Small intestine (tissue), 7 donors: ENCODE results near the gene ROS1. TPM values are rescaled to one million over a fixed set of nuclear protein-coding genes. Genes with fewer than 3 reads are reported as not detected.
"Not testable (repeated sequence)": the region's sequence is repeated elsewhere in the genome, so short reads cannot be mapped to it uniquely, and the experiment has no call there.

Source experiments
- DNase-seq, 2 donors: peaks; one replicate each; pipeline versions ENCODE4 v3.0.0 to v3.0.0-alpha.2; 2013
- FAIRE-seq: peaks from 2 replicates; lab custom pipeline; 2012; peaks lifted over from hg19 to GRCh38; lab: Jason Lieb, UNC
- H3K27ac ChIP-seq, 3 donors: one replicate each; pipeline ENCODE4 v1.5.1; 2013; ENCODE audit warnings: low read length in 2 of 3, mild to moderate bottlenecking in 2 of 3, control low read depth in 1 of 3, inconsistent platforms in 1 of 3, low read depth in 1 of 3, moderate library complexity in 1 of 3
- H3K27me3 ChIP-seq, 3 donors: one replicate each; pipeline ENCODE4 v1.6.1; 2013; ENCODE audit warnings: low read length in 3 of 3, inconsistent platforms in 1 of 3; ENCODE audit not compliant: control insufficient read depth in 3 of 3, insufficient read depth in 3 of 3
- H3K36me3 ChIP-seq, 3 donors: one replicate each; pipeline ENCODE4 v1.6.1; 2013; ENCODE audit warnings: low read length in 3 of 3, inconsistent platforms in 1 of 3, low read depth in 1 of 3, mild to moderate bottlenecking in 1 of 3, moderate library complexity in 1 of 3; ENCODE audit not compliant: control insufficient read depth in 3 of 3, insufficient read depth in 2 of 3
- H3K4me1 ChIP-seq, 3 donors: one replicate each; pipeline ENCODE4 v1.6.1; 2013; ENCODE audit warnings: low read length in 2 of 3, inconsistent platforms in 1 of 3, low read depth in 1 of 3, mild to moderate bottlenecking in 1 of 3, moderate library complexity in 1 of 3; ENCODE audit not compliant: control insufficient read depth in 3 of 3, insufficient read depth in 2 of 3
- H3K4me3 ChIP-seq, 3 donors: one replicate each; pipeline ENCODE4 v1.5.1; 2013; ENCODE audit warnings: low read length in 3 of 3, control low read depth in 1 of 3, inconsistent platforms in 1 of 3, low read depth in 1 of 3, mild to moderate bottlenecking in 1 of 3, moderate library complexity in 1 of 3
- H3K9me3 ChIP-seq, 2 donors: one replicate each; pipeline ENCODE4 v1.6.1; 2013; ENCODE audit warnings: low read depth in 1 of 2, low read length in 1 of 2; ENCODE audit not compliant: control insufficient read depth in 2 of 2, insufficient read depth in 1 of 2
- WGBS, 3 donors: extraction: QIAGEN DNeasy Blood & Tissue Kit; methylation state at CpG; one replicate each; pipeline ENCODE4 v1.1.7; 2013; 5-methylcytosine and 5-hydroxymethylcytosine counted together
- polyA plus RNA-seq, 4 donors: library from polyadenylated mRNA; stranded (reverse) in 3 of 4; unstranded in 1 of 4; fragments of 200-250 nt in 3 of 4; fragments of 120-200 nt in 1 of 4; gene quantifications; one replicate each; pipeline versions ENCODE4 v1.2.1 to v1.2.3, GENCODE V29; 2013
- donor health status: healthy with polysubstance abuse.
- donor health status: control.
- donor health status: control.
- donor health status: Bipolar disorder and iron deficiency.
- donor health status: healthy.

Gene ROS1
- polyA plus RNA-seq, 4 donors = under 0.01 to 4.9 (median under 0.01) TPM; not detected in 1

GRCh38 chr6:117264369-117264691 lies 161.4 kb downstream of the ROS1 start:
- 3 to 8% (median 4%) methylated on average over 8 of the region's 8 CpGs for WGBS, 3 donors

GRCh38 chr6:117263353-117263927 lies 162.3 kb downstream of the ROS1 start:
- Histone ChIP-seq H3K9me3 (peaks cover 0 to 4% of the 10 kb centered on the region in 2 donors), H3K36me3 (no peaks in the 10 kb centered on the region), H3K27ac (no peak overlapping the region), H3K4me1 (peaks cover 0 to 20% (median 0%) of the 10 kb centered on the region in 3 donors), H3K4me3 (no peak overlapping the region), H3K27me3 (peaks cover 0 to 68% (median 44%) of the 10 kb centered on the region in 3 donors)
- WGBS, 3 donors = 12 to 32% (median 23%) methylated on average over 26 to 27 of the region's 27 CpGs
- no peak for DNase-seq
- no peak for FAIRE-seq

More at GRCh38 chr6:117264369-117264691, 161.4 kb downstream of the ROS1 start:
- Histone ChIP-seq H3K9me3 (peaks cover 0 to 4% of the 10 kb centered on the region in 2 donors), H3K4me3 (peak overlapping the region in 1 of 3 donors; percentile 4), H3K27ac (no peak overlapping the region), H3K36me3 (no peaks in the 10 kb centered on the region), H3K27me3 (peaks cover 0 to 74% (median 49%) of the 10 kb centered on the region in 3 donors), H3K4me1 (peaks cover 0 to 20% (median 0%) of the 10 kb centered on the region in 3 donors)
- FAIRE-seq (no peak), DNase-seq (no peak)

- DNase-seq (no peak), FAIRE-seq (no peak)
- 37 to 43% (median 38%) methylated on average over 8 of the region's 8 CpGs for WGBS, 3 donors
- H3K4me1 ChIP-seq = peaks cover 0 to 20% (median 0%) of the 10 kb centered on the region in 3 donors
- H3K4me3 ChIP-seq = no peak overlapping the region
- H3K36me3 ChIP-seq = no peaks in the 10 kb centered on the region
- H3K27me3 ChIP-seq = peaks cover 0 to 62% (median 38%) of the 10 kb centered on the region in 3 donors
- H3K27ac ChIP-seq = no peak overlapping the region
- H3K9me3 ChIP-seq = peaks cover 0 to 4% of the 10 kb centered on the region in 2 donors
Observed at GRCh38 chr6:117262799-117263198, 162.9 kb downstream of the ROS1 start.

DNA sequence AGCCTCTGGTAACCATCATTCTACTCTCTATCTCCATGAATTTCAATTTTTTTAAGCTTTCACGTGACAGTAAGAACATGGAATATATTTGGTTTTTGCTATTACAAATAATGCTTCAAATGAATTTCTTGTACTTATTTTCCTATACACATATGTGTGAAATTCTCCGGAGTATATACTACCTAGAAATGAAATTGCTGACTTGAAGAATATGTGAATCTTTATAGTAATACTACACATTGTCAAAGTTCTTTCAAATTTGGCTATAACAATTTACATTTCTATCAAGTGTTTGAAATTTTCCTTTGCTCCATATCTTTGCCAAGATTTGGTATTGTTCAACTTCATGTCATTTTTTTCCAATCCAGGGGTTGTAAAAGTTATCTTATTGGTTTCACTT lies 172.0 kb downstream of the ROS1 start:
- H3K4me3 ChIP-seq = no peak overlapping the region
- H3K9me3 ChIP-seq = no peaks in the 10 kb centered on the region
- DNase-seq (no peak), FAIRE-seq (no peak)
- no peaks in the 10 kb centered on the region for H3K4me1 ChIP-seq
- no peaks in the 10 kb centered on the region for H3K36me3 ChIP-seq
- H3K27me3 ChIP-seq = peaks cover 0 to 5% (median 0%) of the 10 kb centered on the region in 3 donors
- 77 to 81% (median 80%) methylated on average over 2 of the region's 2 CpGs for WGBS, 3 donors
- no peak overlapping the region for H3K27ac ChIP-seq

DNA sequence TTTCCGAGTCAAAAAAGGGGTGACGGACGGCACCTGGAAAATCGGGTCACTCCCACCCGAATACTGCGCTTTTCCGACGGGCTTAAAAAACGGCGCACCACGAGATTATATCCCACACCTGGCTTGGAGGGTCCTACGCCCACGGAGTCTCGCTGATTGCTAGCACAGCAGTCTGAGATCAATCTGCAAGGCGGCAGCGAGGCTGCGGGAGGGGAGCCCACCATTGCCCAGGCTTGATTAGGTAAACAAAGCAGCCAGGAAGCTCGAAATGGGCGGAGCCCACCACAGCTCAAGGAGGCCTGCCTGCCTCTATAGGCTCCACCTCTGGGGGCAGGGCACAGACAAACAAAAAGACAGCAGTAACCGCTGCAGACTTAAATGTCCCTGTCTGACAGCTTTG lies 180.8 kb downstream of the ROS1 start:
- H3K27ac ChIP-seq, H3K36me3 ChIP-seq, DNase-seq, H3K4me1 ChIP-seq, H3K9me3 ChIP-seq, H3K4me3 ChIP-seq, H3K27me3 ChIP-seq, FAIRE-seq: not testable (repeated sequence)
- 78 to 82% (median 81%) methylated on average over 14 to 19 of the region's 20 CpGs for WGBS, 3 donors

DNA sequence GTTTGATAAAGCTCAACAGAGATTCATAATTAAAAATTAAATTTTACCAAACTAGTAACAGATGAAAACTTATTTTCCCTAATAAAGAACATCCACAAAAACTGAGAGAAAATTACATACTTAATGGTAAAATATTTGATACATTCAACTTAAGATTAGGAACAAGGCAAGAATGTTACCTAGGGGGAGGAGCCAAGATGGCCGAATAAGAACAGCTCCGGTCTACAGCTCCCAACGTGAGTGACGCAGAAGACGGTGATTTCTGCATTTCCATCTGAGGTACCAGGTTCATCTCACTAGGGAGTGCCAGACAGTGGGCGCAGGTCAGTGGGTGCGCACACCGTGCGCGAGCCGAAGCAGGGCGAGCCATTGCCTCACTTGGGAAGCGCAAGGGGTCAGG lies 181.2 kb downstream of the ROS1 start:
- H3K27ac ChIP-seq, H3K9me3 ChIP-seq, H3K27me3 ChIP-seq, H3K4me3 ChIP-seq, H3K4me1 ChIP-seq, DNase-seq, FAIRE-seq, H3K36me3 ChIP-seq: not testable (repeated sequence)
- WGBS, 3 donors = 70 to 75% (median 72%) methylated on average over 5 to 12 of the region's 13 CpGs

Other genes starting within 250 kb of the ROS1 start
- under 1 TPM in 1 of 4 donors, not detected in 3; 0.28 TPM for gene VGLL2, start 160.4 kb downstream of the ROS1 start, polyA plus RNA-seq
- gene DCBLD1, start 56.7 kb upstream of the ROS1 start, polyA plus RNA-seq = 10 to 100 TPM in 1 of 4 donors, 1 to 10 TPM in 3; 4.9 to 23.4 (median 7.7) TPM
- 10 to 100 TPM in 3 of 4 donors, 1 to 10 TPM in 1; 7.6 to 44.1 (median 11.8) TPM for gene GOPC, start 176.6 kb upstream of the ROS1 start, polyA plus RNA-seq
- 10 to 100 TPM; 10.7 to 38.0 (median 17.9) TPM for gene NUS1, start 249.5 kb upstream of the ROS1 start, polyA plus RNA-seq